GM19099 (cell line): ENCODE measurements around the gene KLF17.

Experiments
- POLR2A ChIP-seq: IDR thresholded peaks from 3 replicates; pipeline ENCODE4 v1.6.1; 2011; ENCODE audit warnings: low read depth; ENCODE audit not compliant: insufficient read length; ENCODE audit errors: extremely low read depth

KLF17 gene

GRCh38 chr1:44118682-44119081 lies at the start of gene KLF17:
KLF17 (plus strand) TSS chr1:44118821; CDS start chr1:44118908, 87 bp downstream.
- TF ChIP-seq POLR2A: no peak

GRCh38 chr1:44071461-44071860 lies 47.2 kb upstream of the KLF17 start:
- TF ChIP-seq POLR2A: no peak

- TF ChIP-seq POLR2A: no peak
Measured at GRCh38 chr1:44072204-44072603, 46.4 kb upstream of the KLF17 start.

GRCh38 chr1:44072821-44073220 lies 45.8 kb upstream of the KLF17 start:
- TF ChIP-seq POLR2A: no peak

- TF ChIP-seq POLR2A: no peak
Measured at GRCh38 chr1:44073528-44073927, 45.1 kb upstream of the KLF17 start.

- TF ChIP-seq POLR2A: no peak
Measured at GRCh38 chr1:44074415-44074814, 44.2 kb upstream of the KLF17 start.

- TF ChIP-seq POLR2A: no peak
Measured at GRCh38 chr1:44076066-44076465, 42.6 kb upstream of the KLF17 start.

GRCh38 chr1:44077421-44077820 lies 41.2 kb upstream of the KLF17 start:
- no peak for TF ChIP-seq POLR2A

GRCh38 chr1:44078104-44078503 lies 40.5 kb upstream of the KLF17 start:
- TF ChIP-seq POLR2A: no peak

- no peak for TF ChIP-seq POLR2A
Measured at GRCh38 chr1:44079566-44079965, 39.1 kb upstream of the KLF17 start.

- no peak for TF ChIP-seq POLR2A
Measured at GRCh38 chr1:44084998-44085675, 33.5 kb upstream of the KLF17 start.

- no peak for TF ChIP-seq POLR2A
Measured at GRCh38 chr1:44086692-44087474, 31.7 kb upstream of the KLF17 start.

GRCh38 chr1:44089371-44090048 lies 29.1 kb upstream of the KLF17 start:
- TF ChIP-seq POLR2A: no peak

- no peak for TF ChIP-seq POLR2A
Measured at GRCh38 chr1:44090429-44091252, 28.0 kb upstream of the KLF17 start.

- TF ChIP-seq POLR2A: no peak
Measured at GRCh38 chr1:44094047-44094446, 24.6 kb upstream of the KLF17 start.

GRCh38 chr1:44100183-44100868 lies 18.3 kb upstream of the KLF17 start:
- TF ChIP-seq POLR2A: no peak
